Measurements from ENCODE around the gene EXOC4.

The EXOC4 gene

DNA sequence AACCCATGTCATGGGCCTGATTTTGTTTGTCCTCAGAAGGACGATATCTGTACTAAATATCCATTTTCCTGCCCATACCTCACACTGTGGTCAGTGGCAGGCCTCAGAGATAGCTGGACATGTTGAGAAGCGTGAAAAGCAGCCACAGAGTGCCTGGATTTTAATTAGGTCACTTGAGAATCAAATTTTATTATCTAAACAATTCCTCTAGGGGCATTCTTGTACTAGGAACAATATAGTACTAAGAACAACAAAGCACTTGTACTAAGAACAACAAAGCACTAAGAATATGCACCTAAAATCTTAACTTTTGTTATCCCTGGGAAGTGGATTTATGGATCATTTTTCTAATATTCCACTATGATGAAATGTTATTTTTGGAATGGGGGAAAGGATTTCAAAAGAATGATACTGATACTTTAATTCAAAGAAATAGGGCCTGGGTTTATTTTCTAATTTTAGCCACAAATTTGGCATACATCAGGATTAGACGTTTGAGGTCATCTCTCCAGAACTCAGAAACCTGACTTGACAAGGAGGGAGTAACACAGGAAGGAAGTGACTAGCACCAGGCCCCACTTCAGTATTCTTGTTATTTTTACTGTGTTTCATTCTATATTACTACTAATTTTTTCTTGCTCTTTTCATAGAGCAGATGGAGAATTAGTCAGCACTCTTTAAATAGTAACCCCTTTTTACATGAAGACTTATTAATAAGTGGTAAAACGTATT, 112.2 kb downstream of the EXOC4 start:
- DNase-seq (ENCODE audit: low spot score), result no peak

DNA sequence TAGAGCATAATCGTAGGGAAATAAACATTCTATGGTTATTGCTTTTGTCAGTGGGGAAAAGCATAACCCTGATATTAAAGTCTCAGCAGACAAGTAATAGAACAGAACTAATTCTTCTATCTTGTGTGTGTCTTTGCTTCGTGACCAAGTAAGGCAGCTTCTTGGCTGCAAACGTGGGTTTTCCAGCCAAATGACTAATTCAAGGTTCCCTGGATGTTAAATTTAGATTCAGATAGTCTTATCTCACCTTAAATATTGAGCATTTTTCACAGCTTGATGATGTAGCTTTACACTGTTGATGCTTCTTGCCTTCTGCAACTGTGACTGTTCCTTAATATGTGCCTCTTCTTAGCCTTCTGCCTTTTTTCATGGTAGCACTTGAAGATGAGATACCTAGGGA, 113.0 kb downstream of the EXOC4 start:
- no peak for DNase-seq (ENCODE audit: low spot score)

- DNase-seq (ENCODE audit: low spot score), result no peak
Observed at GRCh38 chr7:133367561-133367960, 114.7 kb downstream of the EXOC4 start.

DNA sequence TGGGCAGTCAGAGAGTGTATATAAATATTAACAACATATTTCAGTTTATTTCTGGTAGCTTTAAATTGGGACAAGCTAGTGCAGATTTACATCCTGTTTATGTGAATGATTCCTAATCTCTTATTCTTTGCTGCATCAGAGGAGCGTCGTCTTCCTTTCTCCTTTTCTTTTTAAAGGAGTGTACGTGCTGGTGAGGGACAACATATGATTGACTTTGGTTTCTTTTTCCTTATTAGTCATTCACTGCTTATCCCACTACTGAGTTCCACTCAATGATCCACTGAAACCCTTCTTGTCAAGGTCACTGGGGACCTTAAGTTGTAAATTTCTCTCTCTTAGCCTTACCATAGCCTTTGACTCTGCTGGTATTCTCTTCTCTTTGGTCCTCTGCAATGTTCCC, 116.3 kb downstream of the EXOC4 start:
- no peak for DNase-seq (ENCODE audit: low spot score)

- DNase-seq (ENCODE audit: low spot score), result no peak
Observed at GRCh38 chr7:133371616-133372015, 118.7 kb downstream of the EXOC4 start.

DNA sequence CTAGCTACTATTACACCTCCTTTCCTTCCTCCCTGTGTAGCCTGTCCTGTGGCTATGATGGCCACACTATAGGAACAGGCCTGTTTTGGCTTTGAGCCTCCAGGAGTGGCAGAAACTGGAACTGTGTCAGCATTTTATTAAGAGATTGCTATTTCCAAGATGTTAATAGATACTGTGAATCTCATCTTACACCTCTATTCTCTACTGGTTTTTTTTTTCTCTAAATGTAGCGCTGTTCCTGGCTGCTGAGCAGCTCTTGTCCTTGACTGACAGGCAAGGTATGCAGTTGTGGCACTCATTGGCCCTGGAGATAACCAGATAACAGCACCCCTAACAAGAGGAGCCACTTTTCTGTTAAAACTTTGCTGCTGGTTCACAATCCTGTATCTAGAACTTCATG, 119.5 kb downstream of the EXOC4 start:
- no peak for DNase-seq (ENCODE audit: low spot score)

- DNase-seq (ENCODE audit: low spot score), result no peak
Observed at GRCh38 chr7:133376514-133376913, 123.6 kb downstream of the EXOC4 start.

- no peak for DNase-seq (ENCODE audit: low spot score)
Observed at GRCh38 chr7:133381965-133382364, 129.1 kb downstream of the EXOC4 start.

GRCh38 chr7:133382775-133383559, 130.1 kb downstream of the EXOC4 start:
- no peak for DNase-seq (ENCODE audit: low spot score)

DNA sequence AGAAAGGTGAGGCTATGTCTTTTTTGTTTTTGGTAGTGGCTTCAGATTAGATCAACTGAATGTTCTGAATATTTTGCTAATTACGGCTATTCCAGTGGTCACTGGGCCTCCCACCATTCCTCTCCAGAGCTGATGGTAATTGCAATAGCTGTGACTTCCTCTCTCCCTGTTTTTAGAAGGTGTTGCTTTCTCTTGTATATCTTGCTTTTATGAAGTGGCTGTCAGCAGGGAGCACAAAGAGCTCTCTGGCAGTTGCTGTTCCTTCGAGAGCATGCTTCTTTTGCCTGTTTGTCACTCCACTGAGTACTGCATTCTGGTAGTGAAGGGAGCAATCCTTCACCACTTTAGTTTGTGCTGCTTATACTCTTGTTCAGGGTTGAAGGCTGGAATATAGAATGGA, 133.3 kb downstream of the EXOC4 start:
- no peak for DNase-seq (ENCODE audit: low spot score)

- DNase-seq (ENCODE audit: low spot score), result no peak
Observed at GRCh38 chr7:133389727-133390126, 136.8 kb downstream of the EXOC4 start.

DNA sequence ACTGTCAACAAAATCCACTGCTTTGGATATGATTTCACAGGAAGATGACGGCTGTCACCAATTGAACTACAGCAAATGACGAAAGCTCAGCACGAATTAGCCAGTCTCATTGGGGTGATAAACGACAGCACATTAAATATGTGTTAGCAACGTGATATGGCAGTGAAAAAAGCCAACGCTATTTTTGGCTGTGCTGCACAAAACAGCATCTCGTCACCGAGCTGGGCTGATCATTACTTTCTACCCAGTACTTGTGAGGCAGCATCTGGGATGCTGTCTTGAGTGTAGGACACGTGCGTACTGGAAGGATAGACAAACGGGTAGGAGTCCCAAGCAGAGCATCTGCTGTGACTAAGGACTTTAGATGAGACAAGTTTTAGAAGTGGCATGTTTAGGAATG, 138.3 kb downstream of the EXOC4 start:
- DNase-seq (ENCODE audit: low spot score), result no peak

DNA sequence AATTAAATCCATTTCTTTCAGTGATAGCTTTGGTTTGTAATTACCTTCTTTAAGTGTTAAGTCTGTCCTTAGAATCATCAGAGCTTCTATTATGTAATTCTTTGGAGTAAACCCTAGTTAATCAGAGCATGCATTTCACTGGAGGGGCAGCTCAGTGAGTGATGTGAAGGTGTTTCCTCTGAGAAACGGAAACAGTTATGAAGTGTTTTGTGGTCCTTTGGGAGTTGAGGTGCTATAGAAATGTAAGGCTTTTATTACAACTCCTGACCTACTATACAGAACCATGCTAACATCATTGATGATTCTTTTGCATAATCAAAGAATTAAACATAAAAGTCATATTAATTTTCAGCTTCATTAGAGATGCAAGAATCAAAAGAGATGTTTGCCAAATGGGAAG, 141.5 kb downstream of the EXOC4 start:
- no peak for DNase-seq (ENCODE audit: low spot score)

DNA sequence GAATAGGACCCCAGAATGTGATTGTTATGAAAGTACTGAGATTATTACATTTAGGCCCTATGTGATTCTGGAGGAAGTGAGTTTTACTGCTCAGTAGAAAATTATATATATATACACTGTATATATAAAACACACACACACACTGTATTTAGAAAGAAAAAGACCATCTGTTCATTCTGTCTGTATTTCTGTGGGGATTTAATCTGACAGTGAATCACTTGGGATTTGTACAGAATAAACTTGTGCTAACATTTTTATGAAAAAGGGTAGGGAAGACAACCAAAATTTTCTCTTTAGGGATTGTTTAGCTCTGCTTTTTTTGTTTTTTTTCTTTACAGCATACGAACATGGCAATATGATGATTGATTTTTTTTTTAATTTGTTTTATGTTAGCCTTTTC, 142.7 kb downstream of the EXOC4 start:
- no peak for DNase-seq (ENCODE audit: low spot score)

DNA sequence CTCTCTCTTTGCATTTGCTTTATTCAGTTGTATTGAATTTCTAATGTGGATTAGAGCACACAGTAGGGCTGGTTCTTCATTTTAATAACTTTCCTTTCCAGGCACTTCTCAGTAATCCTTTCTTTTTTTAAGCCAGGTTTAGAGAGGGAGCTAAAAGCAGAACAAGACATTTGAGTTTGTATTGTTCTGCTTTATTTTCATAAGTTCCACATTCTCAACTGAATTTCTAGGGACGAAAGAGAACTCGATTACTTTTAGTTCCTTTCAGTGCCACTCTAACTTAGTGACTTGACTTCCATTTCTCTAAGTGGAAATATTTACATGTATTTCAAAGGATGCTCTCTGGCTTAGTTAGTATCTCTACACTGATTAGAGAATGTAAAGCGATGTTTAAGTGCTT, 145.6 kb downstream of the EXOC4 start:
- no peak for DNase-seq (ENCODE audit: low spot score)

DNA sequence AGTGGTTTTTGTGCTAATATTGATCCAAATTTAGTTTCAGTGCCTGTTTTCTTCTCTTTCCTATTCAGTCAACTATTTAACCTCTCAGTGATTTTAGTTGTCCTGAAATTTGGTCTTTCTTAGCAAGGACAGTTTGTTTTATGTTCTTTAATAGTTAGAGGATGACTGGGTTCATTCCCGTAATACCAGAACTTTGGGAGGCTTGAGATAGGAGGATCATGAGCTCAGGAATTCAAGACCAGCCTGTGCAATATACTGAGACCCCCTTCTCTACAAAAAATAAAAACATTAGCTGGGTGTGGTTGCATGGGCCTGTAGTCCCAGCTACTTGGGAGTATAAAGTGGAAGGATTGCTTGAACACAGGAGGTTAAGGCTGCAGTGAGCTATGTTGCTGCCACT, 148.3 kb downstream of the EXOC4 start:
- DNase-seq (ENCODE audit: low spot score), result no peak

- DNase-seq (ENCODE audit: low spot score), result no peak
Observed at GRCh38 chr7:133408212-133408611, 155.3 kb downstream of the EXOC4 start.

GRCh38 chr7:133409421-133409820, 156.5 kb downstream of the EXOC4 start:
- peak; percentile 79 for DNase-seq (ENCODE audit: low spot score)

- no peak for DNase-seq (ENCODE audit: low spot score)
Observed at GRCh38 chr7:133409966-133410365, 157.1 kb downstream of the EXOC4 start.

DNA sequence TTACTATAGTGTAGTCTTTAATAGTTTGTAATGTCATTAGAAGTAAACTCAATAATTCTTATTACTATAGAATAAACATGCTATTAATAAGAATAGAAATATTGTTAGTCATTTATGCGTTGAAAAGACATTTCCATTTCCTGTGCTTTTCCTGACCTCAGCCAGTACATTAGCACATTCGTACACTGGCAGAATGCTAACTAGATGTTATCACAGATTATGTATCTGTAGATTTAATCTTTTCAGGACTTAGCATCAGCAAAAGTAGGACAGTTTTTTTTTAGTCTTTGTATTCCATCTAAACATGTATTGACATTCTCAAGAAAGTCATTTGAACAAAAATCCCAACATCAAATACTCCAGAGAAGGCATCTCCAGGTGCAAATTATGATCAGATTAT, 158.5 kb downstream of the EXOC4 start:
- DNase-seq (ENCODE audit: low spot score), result no peak

GRCh38 chr7:133412942-133413341, 160.1 kb downstream of the EXOC4 start:
- DNase-seq (ENCODE audit: low spot score), result no peak

DNA sequence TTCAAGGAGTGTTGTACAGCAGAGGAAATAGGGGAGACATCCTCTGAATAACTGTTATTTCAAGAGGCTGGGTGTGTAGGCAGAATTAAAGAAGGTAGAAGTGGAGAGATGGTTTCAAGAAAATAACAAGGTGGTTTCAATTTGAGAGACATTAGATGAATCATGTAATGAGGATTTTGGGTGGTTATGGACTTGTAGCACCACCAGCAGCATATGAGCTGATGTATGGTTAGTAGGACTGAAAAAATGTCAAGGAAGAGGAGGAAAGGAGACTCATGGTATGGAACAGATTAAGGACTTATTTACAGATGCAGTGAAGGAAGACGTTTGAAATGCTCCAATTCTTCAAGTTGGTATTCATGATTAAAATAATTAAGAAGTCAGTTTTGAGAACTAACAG, 166.2 kb downstream of the EXOC4 start:
- no peak for DNase-seq (ENCODE audit: low spot score)

- DNase-seq (ENCODE audit: low spot score), result no peak
Observed at GRCh38 chr7:133423618-133424017, 170.7 kb downstream of the EXOC4 start.

DNA sequence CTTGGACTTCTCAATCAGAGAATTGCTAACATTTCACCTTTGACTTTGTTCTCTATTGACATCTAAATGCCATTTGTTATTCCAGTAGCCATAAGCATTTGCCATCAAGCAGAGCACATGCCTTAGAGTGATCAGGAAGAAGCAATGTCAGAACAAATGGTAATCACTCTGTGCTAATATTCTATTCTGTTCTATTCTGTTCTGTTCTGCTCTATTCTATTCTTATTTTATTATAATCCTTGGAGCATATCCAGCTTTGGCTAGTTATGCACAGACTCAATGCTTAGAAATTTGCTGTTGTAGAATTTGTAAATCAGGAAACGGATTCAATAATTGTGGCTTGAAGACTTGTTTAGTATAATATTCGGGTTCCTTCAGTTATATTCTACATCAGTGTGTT, 175.4 kb downstream of the EXOC4 start:
- DNase-seq (ENCODE audit: low spot score), result no peak

Measured in COLO829 (cell line).